ENCODE results near the gene PATZ1.
"Not testable (repeated sequence)": the region's sequence is repeated elsewhere in the genome, so short reads cannot be mapped to it uniquely, and the experiment has no call there.

Gene PATZ1

DNA sequence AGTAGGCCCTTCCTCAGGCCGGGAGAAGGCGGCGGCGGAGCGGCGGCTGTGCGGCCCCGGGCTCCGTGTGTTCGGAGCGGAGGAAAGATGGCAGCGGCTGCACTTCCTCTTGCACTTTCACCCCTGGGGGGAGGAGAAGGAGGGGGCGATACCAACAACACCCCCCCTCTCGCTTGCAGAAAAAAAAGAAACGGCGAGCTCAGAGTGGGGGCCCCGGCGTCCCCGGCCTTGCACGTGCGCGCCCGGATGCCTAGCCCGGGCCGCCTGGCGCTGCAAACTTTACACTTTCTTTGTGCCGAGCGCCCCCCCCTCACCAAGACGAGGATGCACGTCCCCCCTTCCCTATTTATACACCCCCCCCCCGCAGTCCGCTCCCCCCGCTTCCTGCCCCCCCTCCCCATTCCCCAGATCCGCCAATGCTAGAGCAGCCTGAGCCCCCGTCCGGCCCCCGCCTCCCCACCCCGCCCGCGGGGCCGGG lies at the start of gene PATZ1:
Gene PATZ1, minus strand, starts transcription at position 92 of the 478 bp plus-strand sequence. CDS start 744 bp downstream, outside the sequence.
- DNase-seq (ENCODE audit: low spot score) = peak; percentile 85

DNA sequence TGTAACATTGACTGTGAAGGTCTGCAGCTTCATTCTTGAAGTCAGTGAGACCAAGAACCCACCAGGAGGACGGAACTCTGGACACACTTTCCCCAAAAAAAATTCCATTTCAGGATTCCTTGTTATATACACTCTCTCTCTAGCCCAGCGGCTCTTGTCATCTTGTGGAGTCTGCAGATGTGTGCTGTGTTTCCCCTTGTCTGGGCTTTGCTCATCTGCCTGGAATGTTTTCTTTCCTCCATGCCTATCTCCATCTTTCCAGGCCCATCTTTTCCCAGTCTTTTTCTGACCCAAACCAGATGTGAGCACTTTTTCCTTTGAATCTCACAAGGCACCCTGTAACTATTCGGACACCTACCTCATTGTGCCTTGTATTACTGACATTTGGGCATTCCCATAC lies 48.2 kb upstream of the PATZ1 start:
- no peak for DNase-seq (ENCODE audit: low spot score)

- DNase-seq (ENCODE audit: low spot score) = no peak
Measured at GRCh38 chr22:31393893-31394292, 47.7 kb upstream of the PATZ1 start.

DNA sequence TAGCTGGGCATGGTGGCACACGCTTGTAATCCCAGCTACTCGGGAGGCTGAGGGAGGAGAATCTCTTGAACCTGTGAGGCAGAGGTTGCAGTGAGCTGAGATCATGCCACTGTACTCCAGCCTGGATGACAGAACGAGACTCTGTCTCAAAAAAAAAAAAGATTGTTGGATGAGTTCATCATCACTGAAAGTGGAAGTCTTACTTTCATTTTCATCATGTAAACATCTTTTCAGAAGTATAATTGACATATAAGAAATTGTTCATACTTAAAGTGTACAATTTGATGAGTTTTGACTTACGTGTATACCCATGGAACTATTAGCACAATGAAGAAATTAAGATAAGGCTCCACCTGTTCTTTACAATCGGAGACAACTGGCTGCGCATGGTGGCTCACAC lies 32.5 kb upstream of the PATZ1 start:
- not testable (repeated sequence) for DNase-seq (ENCODE audit: low spot score)

GRCh38 chr22:31378123-31378522 lies 32.0 kb upstream of the PATZ1 start:
- no peak for DNase-seq (ENCODE audit: low spot score)

DNA sequence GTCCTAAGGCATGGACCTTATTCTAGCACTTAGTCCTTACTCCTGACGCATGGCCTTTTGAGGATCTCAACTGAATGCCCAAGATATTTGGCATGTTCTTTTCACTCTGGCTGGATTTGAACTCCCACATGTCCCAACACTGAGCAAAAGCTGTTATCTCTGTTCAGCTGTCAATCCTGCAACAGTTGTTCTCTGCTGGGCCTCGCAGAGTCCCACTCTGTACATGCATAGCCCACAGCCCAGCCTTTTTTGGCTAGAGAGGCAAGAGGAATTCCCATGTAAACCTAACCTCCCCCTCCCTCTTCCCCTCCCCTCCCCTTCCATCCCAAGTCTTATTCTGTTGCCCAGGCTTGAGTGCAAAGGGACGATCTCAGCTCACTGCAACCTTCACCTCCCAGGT lies 31.5 kb upstream of the PATZ1 start:
- no peak for DNase-seq (ENCODE audit: low spot score)

DNA sequence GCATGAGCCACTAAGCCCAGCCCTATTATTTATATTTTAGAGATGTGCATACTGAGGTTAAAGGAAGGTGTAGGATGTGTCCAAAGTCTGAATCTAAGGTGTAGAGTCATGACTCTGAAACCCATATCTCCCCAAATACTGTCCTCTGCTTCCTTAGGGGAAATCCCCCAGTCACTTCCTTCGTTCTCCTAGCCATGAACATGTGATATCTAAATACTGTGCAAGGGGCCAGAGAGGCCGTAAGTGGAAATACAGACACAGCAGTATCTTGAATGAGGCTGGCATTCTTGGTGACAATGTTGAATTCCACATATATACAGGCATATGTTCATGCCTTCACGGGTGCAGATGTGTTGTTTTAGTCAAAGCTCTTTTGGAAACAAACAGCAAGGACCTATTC lies 21.3 kb upstream of the PATZ1 start:
- DNase-seq (ENCODE audit: low spot score) = no peak

- no peak for DNase-seq (ENCODE audit: low spot score)
Measured at GRCh38 chr22:31363885-31364465, 17.8 kb upstream of the PATZ1 start.

- no peak for DNase-seq (ENCODE audit: low spot score)
Measured at GRCh38 chr22:31361743-31362142, 15.6 kb upstream of the PATZ1 start.

DNA sequence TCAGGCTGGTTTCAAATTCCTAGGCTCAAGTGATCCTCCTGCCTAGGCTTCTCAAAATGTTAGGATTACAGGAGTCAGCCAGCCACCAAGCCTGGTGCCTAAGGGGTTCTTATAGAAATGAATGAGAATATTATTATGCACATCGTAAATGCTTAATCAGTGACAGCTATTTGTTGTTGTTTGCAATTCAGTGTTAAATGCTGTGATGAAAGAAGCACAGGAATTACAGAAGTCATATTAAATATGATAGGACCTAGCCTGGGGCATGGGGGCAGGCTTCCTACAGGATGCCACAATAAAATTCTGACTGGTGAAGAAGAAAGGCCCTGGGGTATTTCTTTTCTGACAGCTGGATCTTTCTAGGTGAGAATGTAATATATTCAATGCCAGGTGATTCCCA lies 13.9 kb upstream of the PATZ1 start:
- DNase-seq (ENCODE audit: low spot score) = no peak

GRCh38 chr22:31354515-31354914 lies 8.4 kb upstream of the PATZ1 start:
- no peak for DNase-seq (ENCODE audit: low spot score)

DNA sequence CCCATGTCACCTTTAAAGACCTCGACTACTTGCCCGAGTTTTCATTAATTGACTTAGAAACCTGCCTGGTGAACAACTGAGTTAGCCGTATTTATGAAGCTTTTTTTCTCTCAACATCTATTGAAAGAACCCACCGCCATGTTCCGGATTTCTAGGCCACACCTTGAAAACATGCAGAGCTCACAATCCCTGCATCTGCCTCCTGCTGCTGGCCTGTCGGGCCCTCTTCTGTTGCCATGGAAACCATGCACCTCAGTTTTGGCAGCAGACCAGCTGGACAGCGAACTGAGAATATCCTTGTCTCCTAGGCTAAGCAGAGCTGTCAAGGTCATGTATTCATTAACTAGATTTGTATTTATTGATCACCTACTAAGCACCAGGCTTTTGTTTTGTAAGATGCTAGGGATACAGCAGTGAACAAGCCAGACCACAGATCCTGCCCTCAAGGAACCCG lies 4.3 kb upstream of the PATZ1 start:
- DNase-seq (ENCODE audit: low spot score) = no peak

GRCh38 chr22:31349960-31350359 lies 3.8 kb upstream of the PATZ1 start:
- DNase-seq (ENCODE audit: low spot score) = no peak

- no peak for DNase-seq (ENCODE audit: low spot score)
Measured at GRCh38 chr22:31348766-31349165, 2.6 kb upstream of the PATZ1 start.

GRCh38 chr22:31348009-31348337 lies 1.8 kb upstream of the PATZ1 start:
- DNase-seq (ENCODE audit: low spot score) = not testable (repeated sequence)

DNA sequence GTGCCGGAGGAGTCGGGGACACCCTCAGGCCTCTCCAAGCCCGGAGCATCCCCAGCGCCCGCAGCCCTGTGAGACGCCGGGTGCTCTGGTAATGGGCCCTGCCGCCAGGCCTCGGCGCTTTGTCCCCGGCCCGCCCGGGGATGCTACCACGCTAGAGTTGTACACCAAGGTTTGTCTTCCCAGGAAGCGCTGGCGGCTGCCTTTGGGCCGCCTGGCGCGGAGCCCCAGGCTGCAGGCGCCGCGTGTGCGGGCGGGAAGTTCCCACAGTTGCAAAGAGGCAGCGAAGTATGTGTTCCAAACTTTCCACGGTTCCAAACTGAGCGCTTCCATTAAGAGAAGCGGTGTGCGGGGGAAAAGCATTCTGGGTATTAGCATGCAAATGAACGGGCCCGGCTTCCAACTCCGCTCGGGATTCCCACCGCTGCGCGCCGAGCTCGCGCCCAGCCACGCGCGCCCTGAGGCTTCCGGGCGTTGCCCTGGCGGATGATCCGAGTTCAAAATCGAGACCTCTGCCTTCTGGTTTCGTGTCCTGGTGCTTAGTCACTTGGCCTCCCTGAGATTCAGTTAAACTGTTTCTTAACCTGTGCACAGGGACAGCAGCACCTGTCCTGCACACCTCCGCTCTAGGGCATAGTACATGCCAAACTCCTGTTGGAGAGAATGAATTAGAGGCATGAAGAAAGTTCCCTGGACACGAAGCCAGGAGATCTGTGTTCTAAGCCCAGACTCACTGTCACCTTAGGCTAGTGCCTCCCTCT lies 1.3 kb upstream of the PATZ1 start:
- DNase-seq (ENCODE audit: low spot score) = peak; percentile 71

GRCh38 chr22:31346733-31347250 lies 646 bp upstream of the PATZ1 start:
- DNase-seq (ENCODE audit: low spot score) = no peak

GRCh38 chr22:31345331-31346254 lies 553 bp downstream of the PATZ1 start:
- peak; percentile 77 for DNase-seq (ENCODE audit: low spot score)

GRCh38 chr22:31344578-31345330 lies 1.4 kb downstream of the PATZ1 start:
- DNase-seq (ENCODE audit: low spot score) = no peak

DNA sequence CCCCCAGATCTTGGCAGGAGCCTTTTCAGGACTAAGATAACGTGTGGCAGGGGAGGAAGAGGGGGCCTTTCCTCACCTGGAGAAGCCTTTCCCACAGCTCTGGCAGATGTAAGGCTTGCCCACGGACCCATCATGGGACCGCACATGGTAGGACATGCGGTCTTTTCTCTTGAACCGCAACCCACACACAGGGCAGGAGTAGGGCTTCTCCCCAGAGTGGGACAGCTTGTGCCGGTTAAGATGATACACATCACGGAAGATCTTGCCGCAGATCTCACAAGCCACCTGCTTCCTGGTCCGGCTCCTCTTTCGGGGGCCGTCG lies 1.9 kb downstream of the PATZ1 start:
- no peak for DNase-seq (ENCODE audit: low spot score)

GRCh38 chr22:31343235-31344191 lies 2.6 kb downstream of the PATZ1 start:
- DNase-seq (ENCODE audit: low spot score) = no peak
